Ovary (tissue), 9 donors: ENCODE measurements around the gene PABPC1L. TPM values are rescaled to one million over a fixed set of nuclear protein-coding genes. Genes with fewer than 3 reads are reported as not detected.

Experiments used
- DNase-seq, 5 donors: peaks; one replicate each; pipeline ENCODE4 v3.0.0-alpha.2; 2019 to 2020
- H3K27ac ChIP-seq, 2 donors: fragments of 200-600 bp; one replicate each; pipeline versions ENCODE4 v1.5.1 to v1.8.0; 2019 to 2022
- H3K27me3 ChIP-seq: fragments of 200-600 bp; one replicate; pipeline ENCODE4 v1.8.0; 2022
- H3K36me3 ChIP-seq: fragments of 200-600 bp; sonication (generic); one replicate; pipeline ENCODE4 v1.5.1; 2019
- H3K4me1 ChIP-seq: one replicate; pipeline ENCODE4 v1.8.1; 2013; ENCODE audit warnings: mild to moderate bottlenecking, moderate library complexity; ENCODE audit not compliant: insufficient read depth
- H3K4me3 ChIP-seq: fragments of 200-600 bp; sonication (generic); one replicate; pipeline ENCODE4 v1.5.1; 2017
- H3K9me3 ChIP-seq, 2 donors: fragments of 200-600 bp in 1 of 2; sonication (generic) in 1 of 2; one replicate each; pipeline versions ENCODE4 v1.5.1 to v1.8.1; 2013 to 2019; ENCODE audit warnings: mild to moderate bottlenecking in 1 of 2, moderate library complexity in 1 of 2
- EP300 ChIP-seq: sonication (generic); formaldehyde crosslinking; IDR thresholded peaks from one replicate; pipeline ENCODE4 v1.6.1; 2017; ENCODE audit warnings: antibody characterized with exemption
- POLR2A ChIP-seq: fragments of 450-650 bp; IDR thresholded peaks from one replicate; pipeline ENCODE4 v1.6.1; 2017; ENCODE audit warnings: antibody characterized with exemption, mild to moderate bottlenecking, moderate library complexity
- WGBS, 3 donors: extraction: QIAGEN DNeasy Blood & Tissue Kit in 1 of 3; methylation state at CpG; one replicate each; pipeline versions ENCODE4 v1.1.5 to v1.1.7; 2013 to 2017; 5-methylcytosine and 5-hydroxymethylcytosine counted together
- intact Hi-C, 4 donors: fragments of 100-400 bp; cut with DNase I; formaldehyde crosslinking; loops; one replicate each; pipeline versions ENCODE4 v1.11.0 to v1.15.1; 2022 to 2023
- polyA plus RNA-seq, 2 donors: library from polyadenylated mRNA; stranded (reverse); fragments of 200-250 nt in 1 of 2; fragments of 350-450 nt in 1 of 2; fragmentation: Illumina TruSeq in 1 of 2; extraction: RNeasy Lipid Tissue Mini Kit (QIAGEN cat#74804) in 1 of 2; gene quantifications; one replicate each; pipeline ENCODE4 v1.2.3, GENCODE V29; 2013 to 2014
- total RNA-seq, 7 donors: library from RNA; depleted of rRNA in 2 of 7; stranded (reverse); fragments of >200 nt in 2 of 7; fragmentation: NEBNext Ultra II Directional in 3 of 7; extraction: Animal tissue kit (Norgen Biotek cat#: 25700) in 3 of 7; gene quantifications; one replicate each; pipeline versions ENCODE4 v1.1.0 to v1.2.4, GENCODE V29; 2016 to 2023
- TF ChIP-seq, protein P1 (sequence below), 3 donors: fragments of 450-650 bp in 2 of 3; fragments of 200-600 bp in 1 of 3; IDR thresholded peaks; one replicate each; pipeline versions ENCODE4 v1.5.1 to v1.8.0; 2016 to 2022; ENCODE audit warnings: antibody characterized with exemption in 3 of 3, mild to moderate bottlenecking in 1 of 3
- donor health status: DM: no; HTN: no; CAD: no; lungs with moderate emphysema.
- donor health status: DM: no; HTN: no; CAD: no.
- donor health status: Bipolar disorder and iron deficiency.
- donor health status: DM: yes; HTN: yes; CAD: no.
- donor health status: DM: no; HTN: no; CAD: no.
- donor health status: DM: yes; HTN: yes; CAD: no.

PABPC1L gene
- total and polyA plus RNA-seq, 9 donors = 13.3 to 34.9 (median 21.9) TPM

DNA sequence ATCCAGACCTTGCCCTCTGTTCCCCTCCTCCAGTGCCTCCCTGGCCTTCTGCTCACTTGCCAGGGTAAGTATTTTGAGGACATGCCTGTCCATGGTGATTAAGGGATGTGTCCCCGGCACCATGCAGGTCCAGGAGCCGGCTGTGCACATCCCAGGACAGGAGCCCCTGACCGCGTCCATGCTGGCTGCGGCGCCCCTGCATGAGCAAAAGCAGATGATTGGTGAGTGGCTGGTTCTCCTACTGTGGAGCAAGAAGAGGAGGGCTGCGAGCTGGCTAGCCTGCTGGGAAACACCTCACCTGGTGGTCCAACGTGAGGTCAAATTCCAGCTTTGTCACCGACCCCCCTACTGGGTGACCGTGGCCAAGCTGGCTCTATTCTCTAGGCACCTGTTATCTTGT, 26.6 kb downstream of the PABPC1L start:
- Histone ChIP-seq H3K4me1 (no peaks in the 10 kb centered on the region), H3K4me3 (no peak overlapping the region), H3K9me3 (no peaks in the 10 kb centered on the region), H3K36me3 (no peaks in the 10 kb centered on the region), H3K27ac (no peak overlapping the region), H3K27me3 (no peaks in the 10 kb centered on the region)
- intact Hi-C loops = no loop called here
- no peak for DNase-seq
- 92 to 95% (median 94%) methylated on average over 10 of the region's 10 CpGs for WGBS, 3 donors
- TF ChIP-seq POLR2A (no peak), EP300 (no peak)
- TF ChIP-seq, protein P1, sequence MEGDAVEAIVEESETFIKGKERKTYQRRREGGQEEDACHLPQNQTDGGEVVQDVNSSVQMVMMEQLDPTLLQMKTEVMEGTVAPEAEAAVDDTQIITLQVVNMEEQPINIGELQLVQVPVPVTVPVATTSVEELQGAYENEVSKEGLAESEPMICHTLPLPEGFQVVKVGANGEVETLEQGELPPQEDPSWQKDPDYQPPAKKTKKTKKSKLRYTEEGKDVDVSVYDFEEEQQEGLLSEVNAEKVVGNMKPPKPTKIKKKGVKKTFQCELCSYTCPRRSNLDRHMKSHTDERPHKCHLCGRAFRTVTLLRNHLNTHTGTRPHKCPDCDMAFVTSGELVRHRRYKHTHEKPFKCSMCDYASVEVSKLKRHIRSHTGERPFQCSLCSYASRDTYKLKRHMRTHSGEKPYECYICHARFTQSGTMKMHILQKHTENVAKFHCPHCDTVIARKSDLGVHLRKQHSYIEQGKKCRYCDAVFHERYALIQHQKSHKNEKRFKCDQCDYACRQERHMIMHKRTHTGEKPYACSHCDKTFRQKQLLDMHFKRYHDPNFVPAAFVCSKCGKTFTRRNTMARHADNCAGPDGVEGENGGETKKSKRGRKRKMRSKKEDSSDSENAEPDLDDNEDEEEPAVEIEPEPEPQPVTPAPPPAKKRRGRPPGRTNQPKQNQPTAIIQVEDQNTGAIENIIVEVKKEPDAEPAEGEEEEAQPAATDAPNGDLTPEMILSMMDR (IDR thresholded peaks at IDR 0.05) = no peak

DNA sequence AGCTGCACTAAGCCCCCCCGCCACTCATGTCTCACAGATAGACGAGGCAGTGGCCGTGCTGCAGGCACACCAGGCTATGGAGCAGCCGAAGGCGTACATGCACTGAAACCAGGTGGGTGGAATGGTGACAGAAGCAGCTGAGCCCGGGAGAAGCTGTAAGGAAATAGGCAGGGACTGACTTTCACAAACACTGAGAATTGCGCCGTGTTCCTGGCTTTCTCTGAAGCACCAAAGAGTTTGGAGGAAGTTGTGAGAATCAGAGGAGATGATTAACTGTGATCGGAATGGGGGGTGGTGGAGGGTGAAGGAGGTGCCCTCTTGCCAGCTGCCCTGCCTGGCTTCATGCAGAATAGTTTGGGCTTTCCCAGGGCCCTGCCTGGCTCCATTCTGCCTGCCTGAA, 28.8 kb downstream of the PABPC1L start:
- no peak for DNase-seq
- no peak for TF ChIP-seq POLR2A
- no peak for TF ChIP-seq EP300
- TF ChIP-seq, protein P1 (IDR thresholded peaks at IDR 0.05) = no peak
- Histone ChIP-seq H3K9me3 (no peaks in the 10 kb centered on the region), H3K4me3 (no peak overlapping the region), H3K27me3 (no peaks in the 10 kb centered on the region), H3K36me3 (no peaks in the 10 kb centered on the region), H3K4me1 (peaks cover 3% of the 10 kb centered on the region), H3K27ac (no peak overlapping the region)
- intact Hi-C loops = no loop called here
- WGBS, 3 donors = 74 to 81% (median 75%) methylated on average over 9 of the region's 9 CpGs

DNA sequence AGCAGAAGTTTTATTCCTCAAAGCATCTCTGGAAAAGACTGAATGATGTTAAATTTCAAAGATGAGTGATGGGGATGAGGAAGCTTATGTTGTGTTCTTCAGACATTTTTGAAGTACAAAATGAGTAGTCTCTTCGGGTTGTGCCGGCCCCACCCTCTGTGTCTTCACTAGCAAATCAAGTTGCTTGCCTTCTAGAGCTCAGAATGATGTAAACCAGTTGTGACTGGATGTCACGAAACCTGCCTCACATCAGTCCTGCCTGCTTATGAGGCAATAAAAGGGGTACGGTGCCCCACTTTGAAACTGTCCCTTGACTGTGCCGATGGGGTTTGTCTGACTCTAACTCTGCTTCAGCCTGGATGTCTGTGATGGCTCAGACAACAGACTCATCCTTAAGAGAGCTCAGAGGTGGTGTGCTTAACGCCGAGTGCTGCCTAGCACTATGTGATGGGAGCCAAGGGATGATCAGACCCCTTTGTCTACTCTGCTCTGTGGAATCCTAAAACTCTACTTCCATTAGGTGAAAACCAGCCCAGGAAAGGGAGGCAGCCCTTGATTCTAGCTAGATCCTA, 31.3 kb downstream of the PABPC1L start:
- Histone ChIP-seq H3K36me3 (no peaks in the 10 kb centered on the region), H3K4me3 (no peak overlapping the region), H3K27ac (no peak overlapping the region), H3K4me1 (peaks cover 3% of the 10 kb centered on the region), H3K9me3 (no peaks in the 10 kb centered on the region), H3K27me3 (no peaks in the 10 kb centered on the region)
- TF ChIP-seq, protein P1 (IDR thresholded peaks at IDR 0.05) = no peak
- TF ChIP-seq POLR2A (no peak), EP300 (no peak)
- 82 to 85% (median 84%) methylated on average over 7 of the region's 7 CpGs for WGBS, 3 donors
- DNase-seq = no peak
- intact Hi-C loops = no loop called here

DNA sequence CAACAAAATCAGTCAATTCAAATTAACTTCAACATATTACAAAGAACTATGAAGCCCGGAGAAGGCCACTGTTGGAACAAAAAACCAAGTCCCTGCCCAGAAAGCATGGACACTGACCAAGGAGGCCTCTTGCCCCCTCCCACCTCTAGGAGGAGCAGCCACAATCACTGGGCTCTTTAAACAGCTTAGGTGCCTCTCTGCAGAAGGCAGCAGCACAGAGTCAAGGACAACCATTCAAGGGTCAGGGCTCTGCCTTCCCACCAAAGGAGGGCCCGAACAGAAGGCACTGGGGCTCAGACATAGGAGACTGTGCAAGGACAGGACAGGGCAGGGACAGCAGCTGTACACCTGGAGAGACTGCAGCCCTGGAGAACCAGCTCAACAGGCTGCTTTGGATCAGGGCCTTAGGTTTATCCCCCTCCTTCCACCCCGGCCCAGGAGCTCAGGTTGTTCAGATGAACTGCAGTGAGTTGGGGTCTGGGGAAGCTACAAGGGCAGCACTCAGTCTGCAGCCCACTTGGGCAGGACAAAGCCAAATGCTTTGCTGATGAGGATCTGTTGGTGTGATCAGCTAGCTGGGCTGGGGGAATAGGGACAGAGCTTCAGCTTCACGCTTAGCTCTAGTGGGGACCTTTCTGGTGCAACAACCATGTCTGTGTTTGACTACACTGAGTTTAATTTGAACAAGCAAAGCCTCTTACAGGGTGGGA, 32.6 kb downstream of the PABPC1L start:
- H3K4me3 ChIP-seq = no peak overlapping the region
- no peaks in the 10 kb centered on the region for H3K36me3 ChIP-seq
- peak in 2 of 5 donors; percentile 30 to 50 for DNase-seq
- no peaks in the 10 kb centered on the region for H3K27me3 ChIP-seq
- TF ChIP-seq, protein P1 (IDR thresholded peaks at IDR 0.05) = no peak
- no peak for TF ChIP-seq EP300
- no peak for TF ChIP-seq POLR2A
- no peak overlapping the region for H3K27ac ChIP-seq
- peaks cover 3% of the 10 kb centered on the region for H3K4me1 ChIP-seq
- intact Hi-C loops = no loop called here
- no peaks in the 10 kb centered on the region for H3K9me3 ChIP-seq
- 37 to 56% (median 50%) methylated on average over 4 of the region's 4 CpGs for WGBS, 3 donors
